HUES64 (cell line): ENCODE data around the gene GRB10.

Source experiments
- H3K27ac ChIP-seq: 2 replicates; pipeline ENCODE4 v1.7.0; 2013; ENCODE audit warnings: low read depth, low read length, inconsistent platforms
- H3K27me3 ChIP-seq: 2 replicates; pipeline ENCODE4 v1.6.1; 2013; ENCODE audit warnings: mild to moderate bottlenecking, low read length; ENCODE audit not compliant: insufficient read depth
- H3K36me3 ChIP-seq: 2 replicates; pipeline ENCODE4 v1.6.1; 2013; ENCODE audit warnings: mild to moderate bottlenecking, low read length; ENCODE audit not compliant: insufficient read depth
- H3K4me1 ChIP-seq: 2 replicates; pipeline ENCODE4 v1.6.1; 2013; ENCODE audit warnings: mild to moderate bottlenecking, low read length, moderate library complexity; ENCODE audit not compliant: insufficient read depth
- H3K4me3 ChIP-seq: 2 replicates; pipeline ENCODE4 v1.5.1; 2013; ENCODE audit warnings: mild to moderate bottlenecking, low read length, moderate library complexity
- H3K9ac ChIP-seq: 2 replicates; pipeline ENCODE4 v1.6.1; 2013; ENCODE audit warnings: mild to moderate bottlenecking, low read depth, low read length
- H3K9me3 ChIP-seq: 2 replicates; pipeline ENCODE4 v1.6.1; 2013; ENCODE audit warnings: low read depth, low read length; ENCODE audit not compliant: insufficient read depth
- WGBS: fragments of 150-250, 120-280 bp; methylation state at CpG from one replicate; pipeline ENCODE4 v1.1.7; 2013; ENCODE audit warnings: missing lambda C conversion rate; 5-methylcytosine and 5-hydroxymethylcytosine counted together

GRB10 gene

GRCh38 chr7:50717181-50717580, 65.5 kb downstream of the GRB10 start:
- H3K36me3 ChIP-seq: no peaks in the 10 kb centered on the region
- H3K4me1 ChIP-seq: 0 out of 2 replicates have a peak, but pooled peaks cover 3% of the 10 kb centered on the region
- H3K9me3 ChIP-seq: no peaks in the 10 kb centered on the region
- no peak overlapping the region for H3K4me3 ChIP-seq
- 95% methylated on average over 2 of the region's 4 CpGs for WGBS
- no peaks in the 10 kb centered on the region for H3K27me3 ChIP-seq
- no peak overlapping the region for H3K9ac ChIP-seq
- no peak overlapping the region for H3K27ac ChIP-seq

GRCh38 chr7:50714857-50715256, 67.8 kb downstream of the GRB10 start:
- no peak overlapping the region for H3K9ac ChIP-seq
- H3K27me3 ChIP-seq: no peaks in the 10 kb centered on the region
- H3K4me3 ChIP-seq: no peak overlapping the region
- no peaks in the 10 kb centered on the region for H3K36me3 ChIP-seq
- WGBS: 91% methylated on average over 4 of the region's 4 CpGs
- H3K4me1 ChIP-seq: 0 out of 2 replicates have a peak, but pooled peaks cover 3% of the 10 kb centered on the region
- H3K27ac ChIP-seq: no peak overlapping the region
- H3K9me3 ChIP-seq: no peaks in the 10 kb centered on the region

- Histone ChIP-seq H3K4me3 (no peak overlapping the region), H3K27me3 (no peaks in the 10 kb centered on the region), H3K27ac (no peak overlapping the region), H3K9ac (no peak overlapping the region), H3K9me3 (no peaks in the 10 kb centered on the region), H3K4me1 (no peaks in the 10 kb centered on the region), H3K36me3 (no peaks in the 10 kb centered on the region)
- WGBS: 91% methylated on average over 5 of the region's 5 CpGs
Observed at GRCh38 chr7:50713123-50713965, 69.4 kb downstream of the GRB10 start.

- H3K9ac ChIP-seq: no peak overlapping the region
- no peak overlapping the region for H3K4me3 ChIP-seq
- H3K9me3 ChIP-seq: no peaks in the 10 kb centered on the region
- 88% methylated on average over 3 of the region's 3 CpGs for WGBS
- no peak overlapping the region for H3K27ac ChIP-seq
- no peaks in the 10 kb centered on the region for H3K36me3 ChIP-seq
- no peaks in the 10 kb centered on the region for H3K27me3 ChIP-seq
- H3K4me1 ChIP-seq: no peaks in the 10 kb centered on the region
Observed at GRCh38 chr7:50712252-50713122, 70.2 kb downstream of the GRB10 start.

- WGBS: 93% methylated on average over 14 of the region's 14 CpGs
Observed at GRCh38 chr7:50711271-50712175, 71.2 kb downstream of the GRB10 start.

GRCh38 chr7:50710441-50711154, 72.1 kb downstream of the GRB10 start:
- Histone ChIP-seq H3K36me3 (no peaks in the 10 kb centered on the region), H3K4me3 (no peak overlapping the region)
- 94% methylated on average over 15 of the region's 15 CpGs for WGBS

More at GRCh38 chr7:50711271-50712175, 71.2 kb downstream of the GRB10 start:
- no peaks in the 10 kb centered on the region for H3K9me3 ChIP-seq
- H3K27ac ChIP-seq: no peak overlapping the region
- H3K36me3 ChIP-seq: no peaks in the 10 kb centered on the region
- no peak overlapping the region for H3K9ac ChIP-seq
- no peaks in the 10 kb centered on the region for H3K27me3 ChIP-seq
- no peak overlapping the region for H3K4me3 ChIP-seq
- H3K4me1 ChIP-seq: 0 out of 2 replicates have a peak, but pooled peaks cover 5% of the 10 kb centered on the region

GRCh38 chr7:50709151-50709550, 73.5 kb downstream of the GRB10 start:
- no peaks in the 10 kb centered on the region for H3K36me3 ChIP-seq
- no peak overlapping the region for H3K4me3 ChIP-seq
- no peak overlapping the region for H3K9ac ChIP-seq
- 93% methylated on average over 7 of the region's 7 CpGs for WGBS
- no peak overlapping the region for H3K27ac ChIP-seq
- H3K9me3 ChIP-seq: no peaks in the 10 kb centered on the region
- H3K27me3 ChIP-seq: no peaks in the 10 kb centered on the region
- H3K4me1 ChIP-seq: peaks cover 22% of the 10 kb centered on the region; the same call in 1 of the 2 replicates

More at GRCh38 chr7:50710441-50711154, 72.1 kb downstream of the GRB10 start:
- Histone ChIP-seq H3K9ac (no peak overlapping the region), H3K27me3 (no peaks in the 10 kb centered on the region), H3K27ac (no peak overlapping the region), H3K9me3 (no peaks in the 10 kb centered on the region), H3K4me1 (peaks cover 8% of the 10 kb centered on the region; the same call in 1 of the 2 replicates)

GRCh38 chr7:50707236-50708006, 75.3 kb downstream of the GRB10 start:
- Histone ChIP-seq H3K4me1 (peaks cover 28% of the 10 kb centered on the region), H3K27me3 (no peaks in the 10 kb centered on the region), H3K9me3 (no peaks in the 10 kb centered on the region), H3K9ac (no peak overlapping the region), H3K27ac (no peak overlapping the region), H3K4me3 (no peak overlapping the region), H3K36me3 (peaks cover 13% of the 10 kb centered on the region)
- WGBS: 93% methylated on average over 9 of the region's 9 CpGs

GRCh38 chr7:50706469-50706937, 76.2 kb downstream of the GRB10 start:
- H3K27me3 ChIP-seq: no peaks in the 10 kb centered on the region
- H3K9me3 ChIP-seq: no peaks in the 10 kb centered on the region
- H3K4me1 ChIP-seq: peaks cover 28% of the 10 kb centered on the region
- peaks cover 18% of the 10 kb centered on the region for H3K36me3 ChIP-seq
- no peak overlapping the region for H3K27ac ChIP-seq
- WGBS: 95% methylated on average over 5 of the region's 5 CpGs
- no peak overlapping the region for H3K4me3 ChIP-seq
- no peak overlapping the region for H3K9ac ChIP-seq
